LNCAP (cell line): Measurements from ENCODE around the gene SIRT5.
A peak's percentile ranks its signal among the peaks of the same experiment; 100 is the strongest.

Source experiments
- TF ChIP-seq, protein P1 (sequence below): fragments of 450-650 bp; IDR thresholded peaks from 2 replicates; pipeline ENCODE4 v1.5.1; 2017; ENCODE audit warnings: mild to moderate bottlenecking

SIRT5 gene

DNA sequence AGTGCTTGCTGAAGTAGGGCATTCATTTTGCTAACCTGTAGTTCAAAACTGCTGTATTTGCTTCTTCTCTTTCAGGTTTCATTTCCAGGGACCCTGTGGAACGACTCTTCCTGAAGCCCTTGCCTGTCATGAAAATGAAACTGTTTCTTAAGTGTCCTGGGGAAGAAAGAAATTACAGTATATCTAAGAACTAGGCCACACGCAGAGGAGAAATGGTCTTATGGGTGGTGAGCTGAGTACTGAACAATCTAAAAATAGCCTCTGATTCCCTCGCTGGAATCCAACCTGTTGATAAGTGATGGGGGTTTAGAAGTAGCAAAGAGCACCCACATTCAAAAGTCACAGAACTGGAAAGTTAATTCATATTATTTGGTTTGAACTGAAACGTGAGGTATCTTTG is 37.3 kb downstream of the SIRT5 start:
- TF ChIP-seq, protein P1, sequence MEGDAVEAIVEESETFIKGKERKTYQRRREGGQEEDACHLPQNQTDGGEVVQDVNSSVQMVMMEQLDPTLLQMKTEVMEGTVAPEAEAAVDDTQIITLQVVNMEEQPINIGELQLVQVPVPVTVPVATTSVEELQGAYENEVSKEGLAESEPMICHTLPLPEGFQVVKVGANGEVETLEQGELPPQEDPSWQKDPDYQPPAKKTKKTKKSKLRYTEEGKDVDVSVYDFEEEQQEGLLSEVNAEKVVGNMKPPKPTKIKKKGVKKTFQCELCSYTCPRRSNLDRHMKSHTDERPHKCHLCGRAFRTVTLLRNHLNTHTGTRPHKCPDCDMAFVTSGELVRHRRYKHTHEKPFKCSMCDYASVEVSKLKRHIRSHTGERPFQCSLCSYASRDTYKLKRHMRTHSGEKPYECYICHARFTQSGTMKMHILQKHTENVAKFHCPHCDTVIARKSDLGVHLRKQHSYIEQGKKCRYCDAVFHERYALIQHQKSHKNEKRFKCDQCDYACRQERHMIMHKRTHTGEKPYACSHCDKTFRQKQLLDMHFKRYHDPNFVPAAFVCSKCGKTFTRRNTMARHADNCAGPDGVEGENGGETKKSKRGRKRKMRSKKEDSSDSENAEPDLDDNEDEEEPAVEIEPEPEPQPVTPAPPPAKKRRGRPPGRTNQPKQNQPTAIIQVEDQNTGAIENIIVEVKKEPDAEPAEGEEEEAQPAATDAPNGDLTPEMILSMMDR = no peak

DNA sequence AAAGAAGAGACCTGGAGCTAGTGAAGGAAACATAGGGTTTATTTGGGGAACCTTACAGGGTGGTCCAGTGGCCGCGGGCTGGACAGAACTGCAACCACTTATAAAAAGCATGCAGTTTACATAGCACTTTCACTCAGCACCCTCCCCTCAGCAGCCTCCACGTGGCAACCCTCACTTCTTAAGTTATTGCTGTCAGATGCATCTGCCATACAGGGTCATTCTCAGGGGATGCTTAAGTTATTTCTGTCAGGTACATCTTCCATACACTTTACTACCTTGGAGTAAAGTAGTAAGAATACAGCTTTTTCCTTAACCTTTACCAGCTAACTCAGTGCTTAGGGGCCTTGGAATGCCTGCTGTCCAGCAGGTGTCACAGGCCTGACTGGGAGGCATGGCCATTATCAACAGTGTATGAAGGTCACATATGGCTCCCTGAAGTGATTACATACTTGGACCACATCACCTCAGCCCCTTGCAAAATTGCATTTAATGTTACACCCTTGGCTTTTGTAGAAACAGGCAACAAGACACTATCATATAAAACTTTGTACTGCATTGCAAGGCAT is 38.7 kb downstream of the SIRT5 start:
- TF ChIP-seq, protein P1 = no peak

DNA sequence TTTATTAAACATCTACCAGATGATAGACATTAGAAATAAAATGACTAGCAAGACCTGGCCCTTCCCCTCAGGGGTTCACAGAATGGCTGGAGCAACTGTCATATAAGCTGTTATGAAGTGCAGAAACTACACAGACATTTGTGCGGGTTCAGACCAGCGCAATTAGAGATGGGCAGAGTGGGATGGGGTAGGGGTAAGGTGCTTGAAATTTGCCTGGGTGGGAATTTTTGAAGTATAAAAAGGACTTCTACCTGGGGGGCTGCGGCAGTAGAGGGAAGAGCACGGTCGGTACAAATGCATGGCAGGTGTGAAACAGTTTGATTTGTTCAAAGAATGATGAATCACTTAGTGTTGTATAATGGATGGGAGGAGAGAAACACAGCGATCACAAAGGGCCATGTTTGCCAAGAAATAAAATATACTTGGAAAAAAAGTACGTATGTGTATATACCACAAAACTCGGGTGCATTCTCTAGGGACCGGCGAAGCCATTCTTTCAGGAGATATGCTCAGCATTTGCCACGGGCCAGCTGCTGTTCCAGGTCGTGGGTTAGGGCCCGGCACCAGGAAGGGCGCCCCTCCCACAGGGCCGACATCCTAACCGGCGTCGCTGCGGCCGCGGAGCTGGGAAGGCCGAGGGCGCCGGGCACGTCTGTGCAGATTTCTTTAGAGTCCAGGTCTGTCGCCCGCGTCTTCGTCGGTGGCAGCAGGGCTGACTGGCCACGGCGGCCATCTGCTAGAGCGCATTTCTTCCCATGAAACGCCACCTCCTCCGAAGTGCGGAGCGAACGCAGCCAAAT is 39.9 kb downstream of the SIRT5 start:
- TF ChIP-seq, protein P1 = no peak

DNA sequence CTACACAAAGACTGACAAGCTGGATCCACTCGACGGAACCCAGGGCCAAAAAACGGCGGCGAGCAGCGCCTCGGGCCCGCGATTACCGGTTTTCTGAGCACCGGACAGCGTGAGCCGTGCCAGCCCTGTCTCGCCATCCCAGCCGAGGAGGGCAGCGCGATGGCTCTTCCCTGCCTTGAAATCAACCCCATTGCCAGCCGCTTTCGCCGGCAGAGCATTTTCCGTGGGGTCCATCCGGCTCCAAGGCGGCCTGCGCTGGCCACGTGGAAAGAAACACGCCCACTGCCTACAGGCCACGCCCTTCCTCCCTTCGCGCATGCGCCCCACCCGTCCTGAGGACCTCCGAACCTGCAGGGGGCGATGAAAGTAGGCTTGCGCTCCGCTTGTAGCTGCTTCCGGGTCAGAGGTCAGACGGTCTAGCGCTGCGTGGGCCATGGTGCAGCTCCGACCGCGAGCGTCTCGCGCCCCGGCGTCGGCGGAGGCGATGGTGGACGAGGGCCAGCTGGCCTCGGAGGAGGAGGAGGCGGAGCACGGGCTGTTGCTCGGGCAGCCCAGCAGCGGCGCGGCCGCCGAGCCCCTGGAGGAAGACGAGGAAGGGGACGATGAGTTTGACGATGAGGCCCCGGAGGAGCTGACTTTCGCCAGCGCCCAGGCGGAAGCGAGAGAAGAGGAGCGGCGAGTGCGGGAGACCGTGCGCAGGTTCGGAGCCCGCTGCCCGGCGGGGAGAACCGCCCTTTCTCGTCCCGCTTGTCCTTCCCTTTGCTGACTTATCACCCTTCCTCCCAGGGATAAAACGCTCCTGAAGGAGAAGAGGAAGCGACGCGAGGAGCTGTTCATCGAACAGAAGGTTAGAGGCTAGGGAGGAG is 40.8 kb downstream of the SIRT5 start, which contains the start of gene NOL7:
NOL7 (plus strand) TSS at position 410 of the 866 bp plus-strand sequence; CDS start at position 434, 24 bp downstream.
- TF ChIP-seq, protein P1 = peak; percentile 75

DNA sequence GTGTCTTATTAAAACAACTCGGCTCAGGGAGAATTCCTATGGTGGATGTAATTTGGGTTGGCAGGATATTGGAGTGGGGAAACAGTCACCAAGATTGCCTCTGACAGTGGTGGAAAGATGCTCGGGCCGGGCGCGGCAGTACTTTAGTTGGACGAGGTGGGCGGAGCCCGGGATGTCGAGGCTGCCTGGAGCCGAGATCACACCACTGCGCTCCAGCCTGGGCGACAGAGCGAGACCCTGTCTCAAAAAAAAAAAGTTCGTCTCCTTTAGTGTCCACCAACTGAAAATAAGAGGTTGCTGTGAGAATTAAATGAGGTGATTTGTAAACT is 41.4 kb downstream of the SIRT5 start:
- TF ChIP-seq, protein P1 = no peak

DNA sequence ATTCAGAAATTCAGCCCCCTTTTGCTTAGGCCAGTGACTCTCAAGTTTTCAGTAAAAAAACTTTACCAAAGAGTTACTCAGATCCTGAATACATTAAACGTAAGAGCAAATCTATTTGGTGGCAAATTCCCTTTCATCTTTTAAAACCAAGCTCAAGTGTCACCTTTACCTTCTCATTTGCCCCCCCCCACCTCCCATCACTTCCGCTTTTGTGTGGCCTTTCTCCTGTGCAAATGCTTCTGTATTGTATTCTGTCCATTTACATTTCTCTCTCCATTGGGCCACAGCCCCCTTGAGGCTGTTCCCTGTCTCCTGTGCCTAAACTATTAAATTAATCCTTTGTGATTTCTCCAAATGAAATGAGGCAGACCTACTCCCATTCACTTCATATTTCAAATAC is 42.7 kb downstream of the SIRT5 start:
- TF ChIP-seq, protein P1 = no peak

DNA sequence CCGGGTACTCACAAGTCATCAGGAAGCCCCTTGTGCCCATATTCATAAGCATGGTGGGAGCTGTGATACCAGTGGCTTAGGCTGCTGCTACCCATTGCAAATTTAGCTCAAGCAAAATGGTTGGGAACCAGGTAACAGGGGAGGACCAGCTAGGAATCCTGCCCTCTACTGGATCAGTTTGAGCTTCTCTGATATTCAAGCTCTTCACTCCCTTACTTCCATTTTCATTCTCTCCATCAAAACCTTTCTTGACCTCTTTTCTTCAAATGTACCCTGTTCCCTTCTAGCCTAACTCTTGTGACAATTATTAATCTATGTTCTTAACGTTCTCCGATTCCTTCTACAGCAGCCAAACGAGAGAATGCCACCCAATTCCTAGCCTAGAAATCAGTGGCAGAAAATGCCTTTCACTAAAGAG is 50.5 kb downstream of the SIRT5 start:
- TF ChIP-seq, protein P1 = peak; percentile 54; the same call in 1 of the 2 replicates
